Activated CD8-positive, alpha-beta memory T cell treated with anti-CD3 and anti-CD28 coated beads for 4 hours (primary cell): ENCODE measurements around the gene CCDC13.
"Not testable (repeated sequence)": the region's sequence is repeated elsewhere in the genome, so short reads cannot be mapped to it uniquely, and the experiment has no call there.

Experiments
- DNase-seq, 2 donors: peaks; one replicate each; pipeline ENCODE4 v3.0.0-alpha.2; 2020; ENCODE audit warnings: low read depth in 2 of 2

Gene CCDC13, protein sequence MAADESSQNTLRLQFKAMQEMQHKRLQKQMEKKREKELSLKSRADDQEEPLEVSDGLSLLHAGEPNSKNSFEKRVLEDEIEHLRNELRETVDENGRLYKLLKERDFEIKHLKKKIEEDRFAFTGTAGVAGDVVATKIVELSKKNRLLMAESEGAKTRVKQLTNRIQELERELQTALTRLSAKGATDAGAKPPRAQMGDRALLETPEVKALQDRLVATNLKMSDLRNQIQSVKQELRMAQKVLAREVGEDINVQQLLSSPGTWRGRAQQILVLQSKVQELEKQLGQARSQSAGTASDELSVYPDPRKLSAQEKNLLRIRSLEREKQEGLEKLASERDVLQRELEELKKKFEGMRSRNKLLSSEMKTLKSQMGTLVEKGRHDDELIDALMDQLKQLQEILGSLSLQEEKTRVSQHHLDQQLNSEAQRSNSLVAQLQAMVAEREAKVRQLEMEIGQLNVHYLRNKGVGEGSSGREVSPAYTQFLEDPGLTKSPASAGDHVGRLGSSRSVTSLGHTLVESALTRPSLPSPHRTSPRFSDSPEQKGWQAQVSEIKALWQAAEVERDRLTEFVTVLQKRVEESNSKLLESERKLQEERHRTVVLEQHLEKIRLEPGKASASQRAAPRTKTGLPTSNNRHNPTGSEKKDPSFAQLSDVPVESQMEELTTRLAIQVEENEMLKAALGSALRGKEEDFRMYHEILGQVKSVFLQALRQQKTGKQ

DNA sequence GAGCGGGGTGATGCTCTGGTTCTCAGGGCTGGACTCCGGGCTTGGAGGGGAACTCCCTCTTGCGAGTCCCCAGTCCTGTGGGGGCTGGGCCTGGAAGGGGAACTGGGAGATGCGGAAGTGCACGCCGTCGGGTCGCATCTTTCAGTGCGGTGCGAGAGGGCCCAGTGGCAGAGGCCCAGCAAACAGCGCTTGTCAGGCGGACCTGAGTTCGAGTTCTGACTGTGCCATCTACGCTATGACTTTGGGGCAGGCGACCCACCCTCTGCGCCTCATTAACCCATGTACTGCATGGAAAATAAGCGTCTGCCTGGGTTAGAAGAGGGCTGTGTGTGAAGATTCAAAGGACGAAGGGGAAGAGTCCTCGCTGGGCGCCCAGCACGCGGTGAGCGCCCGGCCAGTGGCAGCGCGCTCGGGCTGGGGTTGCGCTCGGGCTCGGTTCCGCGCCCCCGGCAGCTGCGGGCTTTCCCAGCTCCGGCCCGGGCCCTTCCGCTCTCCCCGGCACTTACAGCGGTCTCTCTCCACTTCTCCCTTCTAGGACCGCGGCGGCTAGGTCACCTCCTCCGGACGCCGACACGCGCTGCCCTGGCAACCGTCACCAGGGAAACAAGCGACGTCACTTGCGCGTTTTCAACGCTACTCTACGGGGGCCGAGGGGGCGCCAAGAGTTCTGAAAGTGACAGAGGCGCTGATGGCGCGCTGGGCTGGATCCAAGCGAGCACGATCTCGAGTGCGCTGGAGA lies at the start of gene CCDC13:
Gene CCDC13, minus strand, starts transcription at position 584 of the 739 bp plus-strand sequence. CDS start 14,908 bp downstream, outside the sequence.
- peak; percentile 80 to 85 for DNase-seq

DNA sequence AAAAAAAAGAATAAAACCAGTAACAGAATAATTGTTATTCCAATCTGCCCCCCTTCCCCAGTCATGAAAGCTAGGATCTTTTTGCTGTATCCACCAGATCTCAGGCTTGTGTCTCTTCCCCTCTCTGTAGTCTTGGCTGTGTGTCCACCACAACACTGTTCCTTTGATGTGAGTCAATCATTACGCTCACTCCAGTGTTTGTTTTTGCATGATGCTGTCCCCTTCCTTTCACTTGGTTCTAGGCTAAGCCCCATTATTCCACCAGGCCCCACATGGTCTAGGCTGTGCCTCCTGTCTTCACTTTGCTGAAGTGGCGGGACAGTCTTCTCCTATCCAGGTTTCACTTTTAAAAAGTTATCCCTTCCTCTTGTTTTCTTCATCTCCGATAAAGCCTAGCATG lies 49.8 kb upstream of the CCDC13 start:
- no peak for DNase-seq

DNA sequence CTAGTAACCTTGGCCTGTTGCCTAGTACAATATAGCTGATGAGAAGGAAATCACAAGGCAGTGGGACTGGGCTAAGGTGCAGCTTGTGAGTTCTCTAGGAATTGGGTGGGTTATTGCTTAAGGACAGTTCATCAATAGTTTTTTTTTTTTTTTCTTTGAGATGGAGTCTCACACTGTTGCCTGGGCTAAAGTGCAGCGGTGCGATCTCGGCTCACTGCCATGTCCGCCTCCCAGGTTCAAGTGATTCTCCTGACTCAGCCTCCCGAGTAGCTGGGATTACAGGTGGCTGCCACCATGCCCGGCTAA lies 47.6 kb upstream of the CCDC13 start:
- no peak for DNase-seq

DNA sequence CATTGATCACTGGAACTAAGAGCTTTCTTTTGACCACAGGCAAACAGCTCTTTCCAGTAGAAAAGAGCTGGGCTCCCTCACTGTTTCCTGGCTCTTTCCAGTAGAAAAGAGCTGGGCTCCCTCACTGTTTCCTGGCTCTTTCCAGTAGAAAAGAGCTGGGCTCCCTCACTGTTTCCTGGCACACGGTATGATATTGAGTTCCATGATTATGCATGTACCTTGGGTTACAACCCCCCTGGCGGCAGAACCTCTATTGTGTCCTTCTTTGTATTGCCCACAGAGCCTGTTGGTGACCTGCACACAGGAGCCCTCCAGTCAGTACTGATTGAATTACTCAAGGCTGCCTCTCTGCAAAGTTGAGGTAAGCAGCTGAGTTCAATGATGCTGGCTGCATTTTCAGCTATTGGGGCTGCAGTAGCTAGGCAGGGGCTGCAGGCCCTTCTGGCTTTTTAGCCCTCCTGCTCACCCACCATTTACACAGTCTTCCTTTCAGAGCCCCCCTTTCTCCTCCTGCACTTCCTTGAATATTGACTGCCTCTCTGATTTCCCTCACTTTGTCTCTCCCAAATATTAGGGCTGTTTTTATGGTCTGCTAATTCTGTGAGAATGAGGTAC lies 46.4 kb upstream of the CCDC13 start:
- no peak for DNase-seq

DNA sequence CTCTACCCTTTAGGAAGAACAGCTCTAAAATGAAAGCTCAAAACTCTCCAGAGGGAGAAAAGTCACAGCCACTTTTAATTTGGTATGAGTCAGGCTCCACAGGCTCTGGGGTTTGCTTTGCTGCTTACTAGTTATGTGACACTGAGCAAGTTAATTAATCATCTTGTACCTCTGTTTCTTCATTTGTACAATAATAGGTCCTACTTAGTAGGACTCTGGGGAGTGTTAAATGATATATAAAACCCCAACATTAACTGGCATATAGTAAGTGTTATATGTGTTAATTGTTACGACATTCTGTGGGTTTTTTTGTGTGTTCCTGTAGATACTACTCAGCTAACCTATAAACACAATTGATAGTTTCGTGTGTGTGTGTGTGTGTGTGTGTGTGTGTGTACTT lies 42.8 kb upstream of the CCDC13 start:
- no peak for DNase-seq

DNA sequence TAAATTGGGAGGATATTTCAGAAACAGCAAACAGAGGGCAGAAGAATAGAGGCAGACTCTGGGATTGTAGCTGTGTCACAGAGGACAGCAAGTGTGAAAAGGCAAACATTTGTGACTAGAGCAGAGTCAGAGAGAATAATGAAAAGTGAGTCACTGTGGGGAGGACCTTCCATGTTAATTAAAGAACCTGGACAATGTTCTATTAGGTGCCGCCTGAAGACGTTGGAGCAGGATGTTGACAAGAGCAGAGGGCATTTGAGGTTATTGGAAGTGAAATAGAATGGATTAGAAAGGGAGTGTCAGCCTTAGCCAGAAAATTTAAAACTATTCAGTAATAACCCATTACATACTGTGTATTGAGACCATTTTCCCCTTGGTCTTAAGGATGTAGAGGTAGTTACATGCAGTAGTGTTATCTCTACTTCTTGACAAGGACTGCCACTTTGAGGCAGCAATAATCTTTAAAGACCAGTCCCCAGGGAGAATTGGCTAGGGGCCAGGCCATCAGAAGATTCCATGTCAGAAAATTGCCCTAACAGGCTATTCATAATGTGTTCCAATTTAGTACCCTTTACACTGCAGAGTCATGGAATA lies 42.0 kb upstream of the CCDC13 start:
- DNase-seq, result no peak

DNA sequence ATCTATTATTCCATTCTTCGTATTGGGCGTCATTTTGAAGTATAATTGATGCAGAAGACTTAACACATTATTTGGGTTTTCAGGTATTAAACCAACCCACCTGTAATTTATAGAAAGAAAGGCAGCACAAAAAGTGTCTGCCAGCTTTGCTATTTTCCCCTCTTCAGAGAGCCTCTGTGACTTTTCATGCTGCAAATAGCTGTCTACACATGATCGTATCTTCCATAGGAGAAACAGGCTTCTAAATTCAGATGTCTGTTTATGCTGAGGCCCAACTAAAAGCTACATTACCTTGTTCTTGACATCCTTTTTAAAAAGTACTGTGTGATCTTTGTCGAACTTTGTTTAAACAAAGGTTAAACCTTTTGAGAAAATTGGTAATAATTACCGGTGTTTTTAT lies 41.2 kb upstream of the CCDC13 start:
- no peak for DNase-seq

DNA sequence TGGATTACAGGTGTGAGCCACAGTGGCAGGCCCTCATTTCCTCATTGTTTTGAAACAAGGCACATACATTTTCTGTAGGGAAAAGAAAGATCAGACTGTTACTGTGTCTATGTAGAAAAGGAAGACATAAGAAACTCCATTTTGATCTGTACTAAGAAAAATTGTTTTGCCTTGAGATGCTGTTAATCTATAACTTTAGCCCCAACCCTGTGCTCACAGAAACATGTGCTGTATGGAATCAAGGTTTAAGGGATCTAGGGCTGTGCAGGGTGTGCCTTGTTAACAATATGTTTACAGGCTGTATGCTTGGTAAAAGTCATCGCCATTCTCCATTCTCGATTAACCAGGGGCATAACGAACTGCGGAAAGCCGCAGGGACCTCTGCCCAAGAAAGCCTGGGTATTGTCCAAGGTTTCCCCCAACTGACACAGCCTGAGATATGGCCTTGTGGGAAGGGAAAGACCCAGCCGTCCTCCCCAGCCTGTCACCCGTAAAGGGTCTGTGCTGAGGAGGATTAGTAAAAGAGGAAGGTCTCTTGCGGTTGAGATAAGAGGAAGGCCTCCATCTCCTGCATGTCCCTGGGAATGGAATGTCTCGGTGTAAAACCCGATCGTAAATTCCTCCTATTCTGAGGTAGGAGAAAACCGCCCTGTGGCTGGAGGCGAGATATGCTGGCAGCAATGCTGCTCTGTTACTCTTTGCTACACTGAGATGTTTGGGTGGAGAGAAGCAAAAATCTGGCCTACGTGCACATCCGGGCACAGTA lies 38.2 kb upstream of the CCDC13 start:
- not testable (repeated sequence) for DNase-seq

DNA sequence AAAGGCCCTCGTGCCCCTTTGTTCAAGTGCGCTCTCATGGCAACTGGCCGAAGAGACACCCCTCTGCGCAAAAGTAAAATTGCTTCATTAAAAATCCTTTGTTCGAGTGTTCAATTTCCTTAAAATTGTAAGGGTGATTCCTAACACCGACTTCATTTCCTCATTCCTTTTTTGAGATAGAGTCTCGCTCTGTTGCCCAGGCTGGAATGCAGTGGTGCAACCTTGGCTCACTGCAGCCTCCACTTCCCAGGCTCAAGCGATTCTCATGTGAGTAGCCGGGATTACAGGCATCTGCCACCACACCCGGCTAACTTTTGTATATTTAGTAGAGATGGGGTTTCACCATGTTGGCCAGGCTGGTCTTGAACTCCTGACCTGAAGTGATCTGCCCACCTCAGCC lies 37.7 kb upstream of the CCDC13 start:
- not testable (repeated sequence) for DNase-seq

DNA sequence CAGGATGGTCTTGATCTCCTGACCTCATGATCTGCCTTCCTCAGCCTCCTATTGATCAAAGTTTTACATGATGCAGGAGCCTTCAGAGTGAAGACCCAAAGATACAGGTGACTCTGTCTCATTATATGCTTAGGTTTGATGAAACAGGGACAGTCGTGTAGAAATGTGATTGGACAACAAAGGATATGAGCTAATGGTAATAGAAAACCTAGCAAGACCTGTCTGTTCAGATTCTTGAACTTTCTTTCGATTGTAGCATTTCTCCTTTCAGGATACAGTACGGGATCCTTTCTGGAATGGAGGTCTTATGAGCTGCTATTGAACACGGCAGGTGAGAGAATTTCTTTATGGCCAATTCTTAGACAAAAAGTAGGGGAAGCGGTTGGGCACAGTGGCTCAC lies 36.1 kb upstream of the CCDC13 start, which contains the start of gene ACKR2:
Gene ACKR2, plus strand, starts transcription at position 244 of the 400 bp plus-strand sequence. CDS start 55,058 bp downstream, outside the sequence.
- no peak for DNase-seq

DNA sequence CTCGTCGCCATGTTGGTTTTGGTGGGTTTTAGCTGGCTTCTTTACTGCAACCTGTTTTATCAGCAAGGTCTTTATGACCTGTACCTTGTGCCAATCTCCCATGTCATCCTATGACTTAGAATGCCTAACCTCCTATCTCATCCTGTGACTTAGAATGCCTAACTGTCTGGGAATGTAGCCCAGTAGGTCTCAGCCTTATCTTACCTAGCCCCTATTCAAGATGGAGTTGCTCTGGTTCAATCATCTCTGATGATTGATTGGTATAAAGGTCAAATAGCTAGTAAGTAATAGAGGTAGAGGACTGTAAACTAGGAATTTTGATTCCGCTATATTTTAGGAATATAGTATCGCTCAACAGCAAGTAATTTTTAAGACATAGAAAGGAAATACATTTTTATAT lies 34.9 kb upstream of the CCDC13 start:
- no peak for DNase-seq

DNA sequence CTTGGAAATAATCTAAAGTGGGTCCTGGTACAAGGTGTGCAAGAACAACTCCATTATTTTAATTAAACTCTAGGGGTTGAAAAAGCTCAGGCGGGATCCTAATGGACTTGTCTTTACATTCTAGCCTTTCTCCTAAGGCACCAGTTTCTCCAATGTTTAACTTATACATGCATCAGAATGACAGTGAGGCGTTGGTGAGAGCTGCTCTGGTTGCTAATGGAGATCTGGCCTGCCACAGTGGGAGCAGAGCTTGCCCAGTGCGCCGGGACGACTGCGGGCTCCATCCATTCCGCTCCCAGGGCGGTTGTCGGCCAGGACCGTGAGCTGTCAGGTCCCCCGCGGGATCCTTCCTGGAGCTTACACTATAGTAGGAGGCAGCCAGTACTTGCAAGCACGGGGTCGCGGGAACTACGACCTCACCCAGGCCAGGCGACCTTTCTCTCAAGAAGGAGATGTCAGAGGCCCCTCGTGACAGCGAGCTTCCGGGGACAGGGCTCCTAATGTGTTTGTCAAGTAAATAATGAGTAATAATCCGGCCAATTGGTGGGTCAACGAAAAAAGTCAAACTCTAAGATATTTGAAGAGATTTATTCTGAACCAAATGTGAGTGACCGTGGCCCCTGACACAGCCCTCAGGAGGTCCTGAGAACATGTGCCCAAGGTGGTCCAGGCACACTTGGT lies 32.2 kb upstream of the CCDC13 start:
- DNase-seq, result no peak

DNA sequence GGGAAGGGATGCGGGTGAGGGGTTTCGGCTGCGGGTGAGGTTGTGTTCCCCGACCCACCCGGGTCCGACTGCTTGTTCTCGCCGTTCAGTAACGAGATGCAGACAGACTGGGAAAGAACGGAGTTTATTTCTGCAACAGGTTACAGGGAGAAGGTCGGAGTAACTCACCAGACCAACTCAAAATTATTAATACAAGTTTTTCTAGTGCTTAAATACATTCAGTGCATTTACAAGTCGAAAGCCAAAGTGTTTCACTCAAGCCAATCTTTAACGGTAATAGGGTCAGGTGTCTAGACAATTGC lies 31.7 kb upstream of the CCDC13 start:
- no peak for DNase-seq

DNA sequence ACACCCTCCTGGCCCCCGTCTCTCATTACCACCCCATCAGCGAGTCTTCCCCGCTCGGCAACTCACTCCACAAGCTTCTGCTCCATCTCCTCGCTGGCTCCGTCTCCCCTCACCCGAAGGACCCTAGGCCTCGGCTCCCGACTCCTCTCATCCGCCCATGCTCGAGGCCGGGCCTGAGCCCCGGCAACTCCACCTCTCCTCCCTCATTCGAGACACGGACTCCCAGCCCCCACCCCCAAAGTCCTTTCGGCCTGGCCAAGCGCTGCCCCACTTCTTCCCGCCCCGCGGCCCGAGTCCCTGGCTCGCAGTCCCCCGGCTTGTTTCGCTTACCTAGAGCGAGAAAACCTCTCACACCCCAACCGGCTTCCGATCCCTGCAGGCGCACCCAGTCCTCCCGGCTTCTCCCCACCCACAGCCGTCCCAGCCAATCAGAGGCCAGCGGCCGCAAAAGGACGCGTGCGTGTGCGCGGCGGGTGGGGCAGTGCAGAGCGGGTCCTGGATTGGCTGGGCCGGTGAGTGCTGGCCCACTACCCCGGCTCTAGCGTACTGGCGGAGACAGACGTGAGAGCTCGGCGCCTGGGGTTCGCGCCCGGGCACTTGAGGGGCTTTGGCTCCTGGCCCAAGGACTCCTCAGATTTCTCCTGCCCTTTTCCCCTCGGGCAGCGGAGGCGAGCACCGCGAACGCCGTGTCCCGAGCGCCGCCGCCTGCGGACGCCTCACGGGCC lies 31.2 kb upstream of the CCDC13 start, which contains the start of gene HIGD1A:
Gene HIGD1A, minus strand, starts transcription at position 385 of the 725 bp plus-strand sequence. CDS start 10,237 bp downstream, outside the sequence.
- peak; percentile 80 to 83 for DNase-seq

DNA sequence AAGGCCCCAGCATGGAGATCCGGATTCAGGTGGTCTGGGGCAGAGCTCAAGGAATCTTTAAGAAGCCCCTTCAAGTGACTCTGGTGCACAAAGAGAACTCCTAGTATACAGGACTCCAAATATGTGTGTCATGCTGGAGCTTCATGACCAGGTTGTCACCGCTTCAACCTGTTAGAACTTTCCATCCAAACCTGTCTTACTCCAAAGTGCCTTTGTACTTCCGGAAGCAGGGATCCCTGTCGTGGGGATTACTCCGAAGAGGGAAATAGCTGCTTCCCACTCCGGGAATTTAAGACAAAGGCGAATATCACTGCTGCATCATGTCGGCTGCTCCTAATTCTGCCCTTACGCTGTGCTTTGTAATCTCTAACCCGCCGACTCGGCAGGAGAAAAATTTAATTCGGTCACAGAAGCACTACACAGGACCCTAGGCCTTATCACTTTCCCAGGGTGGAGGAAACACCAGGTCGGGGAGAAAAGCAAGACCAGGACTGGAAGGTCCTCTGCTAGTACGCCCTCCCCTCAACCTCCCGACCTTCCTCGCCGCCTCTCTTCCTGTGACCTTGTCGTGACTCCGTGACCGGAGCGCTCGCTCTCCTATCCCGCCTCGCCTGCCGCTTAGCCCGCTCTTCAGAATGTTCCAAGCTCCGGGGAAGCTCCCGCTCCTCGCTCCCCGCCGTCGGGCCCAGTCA lies 30.5 kb upstream of the CCDC13 start:
- DNase-seq, result no peak

DNA sequence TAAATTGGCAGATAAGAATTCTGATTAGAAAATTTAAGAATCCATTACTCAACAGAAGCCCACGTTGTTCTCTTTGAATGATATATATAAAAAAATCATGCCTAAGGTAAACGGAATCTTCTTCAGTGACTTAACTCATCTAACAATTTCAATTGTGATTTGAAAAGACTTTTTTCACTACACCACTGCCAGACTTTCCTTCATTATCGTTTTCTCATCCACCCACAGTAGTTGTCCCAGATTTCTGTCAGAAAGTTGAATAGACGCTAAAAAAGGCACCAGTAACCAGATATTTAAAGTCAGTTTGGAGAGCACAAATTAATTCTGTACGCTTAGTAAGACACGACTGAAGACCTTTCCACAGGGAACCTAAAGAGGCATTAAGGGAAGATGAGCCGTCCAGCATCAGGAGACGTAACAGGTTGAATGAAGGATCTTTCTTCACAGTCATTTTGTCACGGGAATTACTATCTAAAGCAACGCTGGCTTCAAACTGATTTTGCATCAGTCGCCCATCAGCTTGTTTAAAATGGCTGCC lies 29.9 kb upstream of the CCDC13 start:
- DNase-seq, result no peak

DNA sequence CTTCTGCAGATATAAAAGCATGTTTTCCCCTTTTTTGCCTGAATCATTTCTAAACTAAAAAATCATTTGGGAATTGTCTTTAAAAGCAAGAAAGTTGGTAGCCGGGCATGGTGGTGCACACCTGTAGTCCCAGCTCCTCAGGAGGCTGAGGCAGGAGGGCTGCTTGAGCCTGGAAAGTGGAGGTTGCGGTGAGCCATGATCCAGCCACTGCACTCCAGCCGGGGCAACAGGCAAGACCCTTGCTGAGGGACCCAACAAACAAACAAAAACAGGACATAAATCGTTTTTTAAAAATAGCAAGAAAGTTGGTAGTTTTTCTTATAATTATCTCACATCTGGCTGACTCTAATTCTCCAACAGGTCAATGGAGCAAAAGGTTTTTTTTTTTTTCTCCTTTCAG lies 28.7 kb upstream of the CCDC13 start:
- DNase-seq, result no peak

DNA sequence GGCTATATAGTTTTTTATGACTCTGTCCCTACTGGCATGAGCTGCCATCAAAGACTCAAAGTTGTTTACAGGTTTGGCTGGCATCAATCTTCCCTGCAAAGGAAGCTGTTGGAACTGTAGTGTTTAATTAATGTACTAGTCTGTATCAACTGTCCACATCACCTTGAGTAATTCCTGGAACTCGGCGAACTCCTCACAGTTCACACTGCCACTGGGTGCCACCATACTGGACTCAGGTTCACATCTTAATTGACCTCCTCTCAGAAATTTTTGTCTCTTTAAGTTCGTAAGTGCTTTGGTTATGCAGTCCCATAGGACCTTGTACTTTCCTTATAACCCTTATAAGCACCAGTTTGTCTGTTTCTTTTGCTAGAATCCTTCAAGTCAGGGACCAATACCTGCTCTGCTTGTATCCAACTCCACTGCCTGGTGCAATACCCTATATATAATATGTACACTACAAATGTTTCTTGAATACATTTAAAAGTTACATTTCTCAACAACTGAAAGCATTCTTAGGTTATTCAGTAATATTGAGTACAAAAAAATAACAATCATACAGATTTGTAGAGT lies 28.1 kb upstream of the CCDC13 start:
- no peak for DNase-seq
